ENCODE results near the gene EXOC4. TPM values are rescaled to one million over a fixed set of nuclear protein-coding genes. Genes with fewer than 3 reads are reported as not detected.

EXOC4 gene
- total RNA-seq, 1 experiment from 2014 or later, result 71.0 TPM

- intact Hi-C loops (cut with micrococcal nuclease; ENCODE audit: unreplicated experiment), result no loop called here
- no TSS peak for BruUV-seq (replicated peaks)
- ATAC-seq, result no peak
Measured at GRCh38 chr7:134029743-134030142, 776.9 kb downstream of the EXOC4 start.

GRCh38 chr7:134030460-134030865, 777.6 kb downstream of the EXOC4 start:
- BruUV-seq (replicated peaks), result no TSS peak
- in situ Hi-C loops (cut with HindIII; ENCODE audit: low pct_unique_long_range_greater_than_20kb, low sequenced_read_pairs), result no loop called here

More at GRCh38 chr7:134029743-134030142, 776.9 kb downstream of the EXOC4 start:
- ChIA-PET CTCF (no interaction called here), POLR2A (no interaction called here)
- Histone ChIP-seq H3K27me3 (ENCODE audit: control insufficient read depth, insufficient read depth, low read length) (no peaks in the 10 kb centered on the region), H3K27ac (ENCODE audit: low read length) (no peak overlapping the region), H3K36me3 (ENCODE audit: control insufficient read depth, insufficient read depth, low read length) (no peaks in the 10 kb centered on the region), H3K9me3 (ENCODE audit: control insufficient read depth, insufficient read depth, low read depth, low read length) (no peaks in the 10 kb centered on the region; the same call in 1 of the 2 replicates), H3K4me1 (ENCODE audit: control insufficient read depth, insufficient read depth, low read length) (no peaks in the 10 kb centered on the region), H3K4me3 (ENCODE audit: low read depth in 2 of 2, low read length in 2 of 2) (no peak overlapping the region)
- DNase-seq (ENCODE audit: low read depth, low spot score), result no peak
- no peak for TF ChIP-seq TCF7L2 (IDR thresholded peaks at IDR 0.05; ENCODE audit: low read depth, low read length)
- no peak for TF ChIP-seq SIN3A (IDR thresholded peaks at IDR 0.05; ENCODE audit: borderline replicate concordance, insufficient read depth, low read depth, low read length)
- no peak for TF ChIP-seq REST (IDR thresholded peaks at IDR 0.05; ENCODE audit: insufficient read depth in 1 of 2, low read depth in 2 of 2, low read length in 1 of 2)
- in situ Hi-C loops (cut with HindIII; ENCODE audit: low pct_unique_long_range_greater_than_20kb, low sequenced_read_pairs), result no loop called here

More at GRCh38 chr7:134030460-134030865, 777.6 kb downstream of the EXOC4 start:
- H3K27me3 ChIP-seq (ENCODE audit: control insufficient read depth, insufficient read depth, low read length), result no peaks in the 10 kb centered on the region
- no peaks in the 10 kb centered on the region; the same call in 1 of the 2 replicates for H3K9me3 ChIP-seq (ENCODE audit: control insufficient read depth, insufficient read depth, low read depth, low read length)
- ChIA-PET POLR2A (no interaction called here), CTCF (no interaction called here)
- no peak overlapping the region for H3K27ac ChIP-seq (ENCODE audit: low read length)
- no peaks in the 10 kb centered on the region for H3K4me1 ChIP-seq (ENCODE audit: control insufficient read depth, insufficient read depth, low read length)
- no peak for TF ChIP-seq SIN3A (IDR thresholded peaks at IDR 0.05; ENCODE audit: borderline replicate concordance, insufficient read depth, low read depth, low read length)
- no peak for TF ChIP-seq CTCF (IDR thresholded peaks at IDR 0.05)
- TF ChIP-seq POLR2AphosphoS5 (IDR thresholded peaks at IDR 0.05; ENCODE audit: low read depth, low read length), result no peak
- no peak for TF ChIP-seq REST (IDR thresholded peaks at IDR 0.05; ENCODE audit: insufficient read depth in 1 of 2, low read depth in 2 of 2, low read length in 1 of 2)
- TF ChIP-seq TCF7L2 (IDR thresholded peaks at IDR 0.05; ENCODE audit: low read depth, low read length), result no peak
- ATAC-seq (no peak), DNase-seq (ENCODE audit: low read depth, low spot score) (no peak)
- no peaks in the 10 kb centered on the region for H3K36me3 ChIP-seq (ENCODE audit: control insufficient read depth, insufficient read depth, low read length)
- H3K4me3 ChIP-seq (ENCODE audit: low read depth in 2 of 2, low read length in 2 of 2), result no peak overlapping the region
- intact Hi-C loops (cut with micrococcal nuclease; ENCODE audit: unreplicated experiment), result no loop called here

All from Panc1 (cell line).